Endothelial cell (in vitro differentiated cells): Measurements from ENCODE around the gene SLC2A5. TPM values are rescaled to one million over a fixed set of nuclear protein-coding genes. Genes with fewer than 3 reads are reported as not detected.

Source experiments
- DNase-seq: peaks from one replicate; pipeline ENCODE4 v3.0.0; 2021; ENCODE audit warnings: low spot score
- H3K27ac Mint-ChIP-seq: one replicate; pipeline ENCODE4 v1.8.0; 2021; ENCODE audit warnings: mixed read lengths, inconsistent platforms; ENCODE audit not compliant: unreplicated experiment
- H3K27me3 Mint-ChIP-seq: one replicate; pipeline ENCODE4 v1.8.0; 2021; ENCODE audit warnings: mild to moderate bottlenecking, moderate library complexity, mixed read lengths, inconsistent platforms; ENCODE audit not compliant: unreplicated experiment
- H3K36me3 Mint-ChIP-seq: one replicate; pipeline ENCODE4 v1.8.0; 2021; ENCODE audit warnings: mild to moderate bottlenecking, low read depth, mixed read lengths, inconsistent platforms; ENCODE audit not compliant: unreplicated experiment
- H3K4me1 Mint-ChIP-seq: one replicate; pipeline ENCODE4 v1.8.0; 2021; ENCODE audit warnings: mild to moderate bottlenecking, mixed read lengths, inconsistent platforms; ENCODE audit not compliant: unreplicated experiment
- H3K4me3 Mint-ChIP-seq: one replicate; pipeline ENCODE4 v1.8.0; 2021; ENCODE audit warnings: mild to moderate bottlenecking, mixed read lengths, inconsistent platforms; ENCODE audit not compliant: unreplicated experiment
- H3K9me3 Mint-ChIP-seq: one replicate; pipeline ENCODE4 v1.8.0; 2021; ENCODE audit warnings: mixed read lengths, inconsistent platforms; ENCODE audit not compliant: unreplicated experiment
- total RNA-seq: library from RNA; stranded (reverse); fragmentation: NEBNext Ultra II Directional; extraction: Animal tissue kit (Norgen Biotek cat#: 25700); gene quantifications from one replicate; pipeline ENCODE4 v1.2.1, GENCODE V29; 2021; ENCODE audit not compliant: unreplicated experiment
- TF ChIP-seq, protein P1 (sequence below): fragments of 200-600 bp; sonication (generic); IDR thresholded peaks from one replicate; pipeline ENCODE4 v1.5.0; 2021; ENCODE audit warnings: antibody characterized with exemption; ENCODE audit not compliant: unreplicated experiment

The SLC2A5 gene
- total RNA-seq, 1 donor from 2014 or later, result not detected

DNA sequence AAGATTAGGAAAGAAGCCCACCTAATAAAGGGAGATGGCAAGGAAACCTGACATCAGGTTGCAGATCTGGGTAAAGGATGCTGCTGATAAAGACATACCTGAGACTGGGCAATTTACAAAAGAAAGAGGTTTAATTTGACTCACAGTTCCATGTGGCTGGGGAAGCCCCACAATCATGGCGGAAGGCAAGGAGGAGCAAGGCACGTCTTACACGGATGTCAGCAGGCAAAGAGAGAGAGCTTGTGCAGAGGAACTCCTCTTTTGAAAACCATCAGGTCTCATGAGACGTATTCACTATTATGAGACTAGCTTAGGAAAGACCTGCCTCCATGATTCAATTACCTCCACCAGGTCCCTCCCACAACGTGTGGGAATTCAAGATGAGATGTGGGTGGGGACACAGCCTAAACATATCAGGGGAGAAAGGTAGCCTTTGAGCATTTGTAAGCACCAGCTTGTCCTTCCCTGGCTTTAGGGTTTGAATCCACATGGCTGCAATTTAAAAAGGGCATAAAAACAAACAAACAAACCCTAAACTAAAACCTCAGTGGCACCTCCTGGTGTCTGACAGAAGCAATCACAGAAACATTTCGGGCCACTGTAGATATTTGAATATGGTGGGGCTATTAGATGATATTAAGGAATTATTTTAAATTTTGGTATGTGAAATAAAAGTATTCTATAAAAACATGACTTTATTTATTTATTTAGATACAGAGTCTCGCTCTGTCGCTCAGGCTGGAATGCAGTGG is 76.3 kb downstream of the SLC2A5 start:
- no peak for DNase-seq
- H3K4me3 Mint-ChIP-seq, result no peak overlapping the region

DNA sequence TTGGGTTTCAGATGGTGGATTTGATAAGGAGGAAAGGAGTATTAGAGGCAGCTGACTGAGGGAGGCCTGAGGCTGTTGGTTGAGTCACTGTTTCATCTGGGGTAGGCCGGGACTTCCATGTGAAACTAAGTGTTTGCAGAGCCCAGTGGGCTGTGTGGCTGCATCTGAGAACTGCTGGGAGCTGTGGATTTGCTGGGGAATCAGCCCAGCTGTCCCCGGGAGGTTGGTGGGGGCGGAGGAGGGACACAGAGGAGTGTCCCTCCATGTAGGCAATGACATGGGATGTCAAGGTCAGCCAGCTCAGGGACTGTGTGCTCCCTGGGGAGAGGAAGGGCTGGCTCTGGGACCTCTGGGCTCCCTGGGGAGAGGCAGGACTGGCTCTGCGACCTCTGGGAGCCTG is 79.6 kb downstream of the SLC2A5 start:
- peaks cover 3% of the 10 kb centered on the region for H3K4me1 Mint-ChIP-seq
- H3K9me3 Mint-ChIP-seq, result no peaks in the 10 kb centered on the region
- no peak for DNase-seq
- TF ChIP-seq, protein P1, sequence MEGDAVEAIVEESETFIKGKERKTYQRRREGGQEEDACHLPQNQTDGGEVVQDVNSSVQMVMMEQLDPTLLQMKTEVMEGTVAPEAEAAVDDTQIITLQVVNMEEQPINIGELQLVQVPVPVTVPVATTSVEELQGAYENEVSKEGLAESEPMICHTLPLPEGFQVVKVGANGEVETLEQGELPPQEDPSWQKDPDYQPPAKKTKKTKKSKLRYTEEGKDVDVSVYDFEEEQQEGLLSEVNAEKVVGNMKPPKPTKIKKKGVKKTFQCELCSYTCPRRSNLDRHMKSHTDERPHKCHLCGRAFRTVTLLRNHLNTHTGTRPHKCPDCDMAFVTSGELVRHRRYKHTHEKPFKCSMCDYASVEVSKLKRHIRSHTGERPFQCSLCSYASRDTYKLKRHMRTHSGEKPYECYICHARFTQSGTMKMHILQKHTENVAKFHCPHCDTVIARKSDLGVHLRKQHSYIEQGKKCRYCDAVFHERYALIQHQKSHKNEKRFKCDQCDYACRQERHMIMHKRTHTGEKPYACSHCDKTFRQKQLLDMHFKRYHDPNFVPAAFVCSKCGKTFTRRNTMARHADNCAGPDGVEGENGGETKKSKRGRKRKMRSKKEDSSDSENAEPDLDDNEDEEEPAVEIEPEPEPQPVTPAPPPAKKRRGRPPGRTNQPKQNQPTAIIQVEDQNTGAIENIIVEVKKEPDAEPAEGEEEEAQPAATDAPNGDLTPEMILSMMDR, result no peak
- H3K27me3 Mint-ChIP-seq, result peaks cover 7% of the 10 kb centered on the region
- no peak overlapping the region for H3K27ac Mint-ChIP-seq
- no peaks in the 10 kb centered on the region for H3K36me3 Mint-ChIP-seq
- no peak overlapping the region for H3K4me3 Mint-ChIP-seq

More for the DNA sequence above, 76.3 kb downstream of the SLC2A5 start:
- no peaks in the 10 kb centered on the region for H3K36me3 Mint-ChIP-seq
- no peaks in the 10 kb centered on the region for H3K9me3 Mint-ChIP-seq
- H3K4me1 Mint-ChIP-seq, result no peaks in the 10 kb centered on the region
- H3K27ac Mint-ChIP-seq, result no peak overlapping the region
- TF ChIP-seq, protein P1, result peak; percentile 33
- H3K27me3 Mint-ChIP-seq, result peaks cover 5% of the 10 kb centered on the region

- no peak overlapping the region for H3K27ac Mint-ChIP-seq
- no peak for DNase-seq
- no peaks in the 10 kb centered on the region for H3K36me3 Mint-ChIP-seq
- H3K9me3 Mint-ChIP-seq, result no peaks in the 10 kb centered on the region
- H3K27me3 Mint-ChIP-seq, result peaks cover 7% of the 10 kb centered on the region
- H3K4me3 Mint-ChIP-seq, result no peak overlapping the region
- TF ChIP-seq, protein P1, result no peak
- peaks cover 3% of the 10 kb centered on the region for H3K4me1 Mint-ChIP-seq
Observed at GRCh38 chr1:8989061-8989460, 80.4 kb downstream of the SLC2A5 start.

DNA sequence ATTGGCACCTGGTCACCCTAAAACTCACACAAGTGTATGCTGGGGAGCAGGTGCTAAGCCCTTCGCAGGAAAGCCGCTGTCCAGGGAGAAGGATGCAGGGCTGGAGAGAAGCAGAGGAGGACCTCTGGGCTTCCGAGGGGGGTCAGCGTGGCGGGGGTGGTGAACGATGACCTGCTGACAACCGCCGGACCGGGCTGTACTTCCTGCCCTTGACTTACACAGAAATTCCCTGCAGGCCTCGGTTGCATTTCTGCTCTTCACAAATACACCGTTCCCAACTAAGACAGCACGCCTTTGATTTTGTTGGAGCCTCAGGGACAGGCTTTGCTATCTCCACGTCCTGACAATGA is 80.8 kb downstream of the SLC2A5 start:
- no peaks in the 10 kb centered on the region for H3K9me3 Mint-ChIP-seq
- no peak overlapping the region for H3K4me3 Mint-ChIP-seq
- H3K36me3 Mint-ChIP-seq, result no peaks in the 10 kb centered on the region
- peaks cover 7% of the 10 kb centered on the region for H3K27me3 Mint-ChIP-seq
- no peak overlapping the region for H3K27ac Mint-ChIP-seq
- TF ChIP-seq, protein P1, result no peak
- no peak for DNase-seq
- H3K4me1 Mint-ChIP-seq, result peaks cover 3% of the 10 kb centered on the region

GRCh38 chr1:8987881-8988617 is 81.4 kb downstream of the SLC2A5 start:
- DNase-seq, result peak; percentile 77
- no peaks in the 10 kb centered on the region for H3K36me3 Mint-ChIP-seq
- H3K4me1 Mint-ChIP-seq, result peaks cover 3% of the 10 kb centered on the region
- H3K27ac Mint-ChIP-seq, result no peak overlapping the region
- H3K9me3 Mint-ChIP-seq, result no peaks in the 10 kb centered on the region
- no peak overlapping the region for H3K4me3 Mint-ChIP-seq
- TF ChIP-seq, protein P1, result peak; percentile 86
- H3K27me3 Mint-ChIP-seq, result peaks cover 7% of the 10 kb centered on the region
